WTC11 (cell line): ENCODE results near the gene CCS. TPM values are rescaled to one million over a fixed set of nuclear protein-coding genes. Genes with fewer than 3 reads are reported as not detected.
A peak's percentile ranks its signal among the peaks of the same experiment; 100 is the strongest.

ENCODE experiments used
- CREB1 ChIP-seq: sonication (generic); formaldehyde crosslinking; IDR thresholded peaks from 2 replicates; pipeline ENCODE4 v1.8.0; 2023; ENCODE audit warnings: mild to moderate bottlenecking, missing genetic modification reagents
- EMX1 ChIP-seq: fragments of 250-450 bp; sonication (Bioruptor Pico); IDR thresholded peaks from 2 replicates; pipeline ENCODE4 v1.8.0; 2021; ENCODE audit warnings: mild to moderate bottlenecking
- ETV6 ChIP-seq: sonication (generic); formaldehyde crosslinking; IDR thresholded peaks from 2 replicates; pipeline ENCODE4 v1.8.1; 2022; ENCODE audit warnings: mild to moderate bottlenecking, missing genetic modification reagents
- GABPB1 ChIP-seq: sonication (generic); formaldehyde crosslinking; IDR thresholded peaks from 2 replicates; pipeline ENCODE4 v1.8.1; 2023; ENCODE audit warnings: mild to moderate bottlenecking, missing genetic modification reagents
- GRHL2 ChIP-seq: fragments of 250-450 bp; sonication (Bioruptor Pico); IDR thresholded peaks from 2 replicates; pipeline ENCODE4 v1.8.0; 2022; ENCODE audit warnings: mild to moderate bottlenecking, moderate library complexity; ENCODE audit not compliant: insufficient replicate concordance, severe bottlenecking
- GTF2I ChIP-seq: fragments of 250-450 bp; sonication (Bioruptor Pico); conservative IDR thresholded peaks from 2 replicates; pipeline ENCODE4 v1.4.0; 2021; ENCODE audit warnings: mild to moderate bottlenecking
- IRF2 ChIP-seq: sonication (generic); formaldehyde crosslinking; IDR thresholded peaks from 2 replicates; pipeline ENCODE4 v1.8.0; 2022; ENCODE audit warnings: low read depth, missing genetic modification reagents, borderline replicate concordance
- KAT7 ChIP-seq: sonication (generic); formaldehyde crosslinking; IDR thresholded peaks from 2 replicates; pipeline ENCODE4 v1.8.1; 2023; ENCODE audit warnings: missing genetic modification reagents, mild to moderate bottlenecking, borderline replicate concordance
- MXD4 ChIP-seq: fragments of 250-450 bp; sonication (Bioruptor Pico); IDR thresholded peaks from 2 replicates; pipeline ENCODE4 v1.8.0; 2021; ENCODE audit warnings: mild to moderate bottlenecking, moderate library complexity, borderline replicate concordance
- NR3C1 ChIP-seq: sonication (generic); formaldehyde crosslinking; conservative IDR thresholded peaks from 2 replicates; pipeline ENCODE4 v1.8.1; 2023; ENCODE audit warnings: low read depth, mild to moderate bottlenecking, missing genetic modification reagents
- SMAD3 ChIP-seq: sonication (generic); formaldehyde crosslinking; IDR thresholded peaks from 2 replicates; pipeline ENCODE4 v1.8.0; 2022; ENCODE audit warnings: missing genetic modification reagents, mild to moderate bottlenecking, borderline replicate concordance
- SP1 ChIP-seq: sonication (generic); formaldehyde crosslinking; conservative IDR thresholded peaks from 2 replicates; pipeline ENCODE4 v1.8.1; 2022; ENCODE audit warnings: missing genetic modification reagents
- ZBTB21 ChIP-seq: sonication (generic); formaldehyde crosslinking; IDR thresholded peaks from 2 replicates; pipeline ENCODE4 v1.8.1; 2023; ENCODE audit warnings: mild to moderate bottlenecking, missing genetic modification reagents, borderline replicate concordance
- ZNF138 ChIP-seq: sonication (generic); formaldehyde crosslinking; conservative IDR thresholded peaks from 2 replicates; pipeline ENCODE4 v1.8.1; 2022; ENCODE audit warnings: mild to moderate bottlenecking, moderate library complexity, missing genetic modification reagents
- ZNF232 ChIP-seq: sonication (generic); formaldehyde crosslinking; IDR thresholded peaks from 2 replicates; pipeline ENCODE4 v1.8.0; 2022; ENCODE audit warnings: mild to moderate bottlenecking, missing genetic modification reagents
- ZNF317 ChIP-seq: sonication (generic); formaldehyde crosslinking; IDR thresholded peaks from 2 replicates; pipeline ENCODE4 v1.8.1; 2023; ENCODE audit warnings: low read depth, mild to moderate bottlenecking, moderate library complexity, missing genetic modification reagents, borderline replicate concordance
- ZNF671 ChIP-seq: fragments of 250-450 bp; sonication (Bioruptor Pico); IDR thresholded peaks from 2 replicates; pipeline ENCODE4 v1.8.0; 2021; ENCODE audit warnings: mild to moderate bottlenecking
- total RNA-seq: library from RNA; stranded (reverse); gene quantifications from 3 replicates; pipeline ENCODE4 v1.2.3, GENCODE V29; 2021
- TF ChIP-seq, protein P1 (sequence below): sonication (generic); formaldehyde crosslinking; IDR thresholded peaks from 2 replicates; pipeline ENCODE4 v1.8.0; 2022; ENCODE audit warnings: missing genetic modification reagents
- TF ChIP-seq, protein P2 (sequence below): fragments of 250-450 bp; sonication (Bioruptor Pico); conservative IDR thresholded peaks from 2 replicates; pipeline ENCODE4 v1.9.0; 2021; ENCODE audit warnings: mild to moderate bottlenecking
- TF ChIP-seq, protein P3 (sequence below): sonication (generic); formaldehyde crosslinking; IDR thresholded peaks from 2 replicates; pipeline ENCODE4 v1.8.0; 2022; ENCODE audit warnings: mild to moderate bottlenecking, missing genetic modification reagents
- TF ChIP-seq, protein P4 (sequence below): sonication (generic); formaldehyde crosslinking; IDR thresholded peaks from 2 replicates; pipeline ENCODE4 v1.8.1; 2023; ENCODE audit warnings: mild to moderate bottlenecking, moderate library complexity, missing genetic modification reagents
- TF ChIP-seq, protein P5 (sequence below): sonication (generic); formaldehyde crosslinking; conservative IDR thresholded peaks from 2 replicates; pipeline ENCODE4 v1.8.1; 2022; ENCODE audit warnings: mild to moderate bottlenecking, missing genetic modification reagents
- TF ChIP-seq, protein P6 (sequence below): sonication (generic); formaldehyde crosslinking; IDR thresholded peaks from 2 replicates; pipeline ENCODE4 v1.8.1; 2022; ENCODE audit warnings: mild to moderate bottlenecking, missing genetic modification reagents, moderate library complexity, borderline replicate concordance

CCS gene
- total RNA-seq, 1 experiment from 2014 or later, result 35.9 TPM

DNA sequence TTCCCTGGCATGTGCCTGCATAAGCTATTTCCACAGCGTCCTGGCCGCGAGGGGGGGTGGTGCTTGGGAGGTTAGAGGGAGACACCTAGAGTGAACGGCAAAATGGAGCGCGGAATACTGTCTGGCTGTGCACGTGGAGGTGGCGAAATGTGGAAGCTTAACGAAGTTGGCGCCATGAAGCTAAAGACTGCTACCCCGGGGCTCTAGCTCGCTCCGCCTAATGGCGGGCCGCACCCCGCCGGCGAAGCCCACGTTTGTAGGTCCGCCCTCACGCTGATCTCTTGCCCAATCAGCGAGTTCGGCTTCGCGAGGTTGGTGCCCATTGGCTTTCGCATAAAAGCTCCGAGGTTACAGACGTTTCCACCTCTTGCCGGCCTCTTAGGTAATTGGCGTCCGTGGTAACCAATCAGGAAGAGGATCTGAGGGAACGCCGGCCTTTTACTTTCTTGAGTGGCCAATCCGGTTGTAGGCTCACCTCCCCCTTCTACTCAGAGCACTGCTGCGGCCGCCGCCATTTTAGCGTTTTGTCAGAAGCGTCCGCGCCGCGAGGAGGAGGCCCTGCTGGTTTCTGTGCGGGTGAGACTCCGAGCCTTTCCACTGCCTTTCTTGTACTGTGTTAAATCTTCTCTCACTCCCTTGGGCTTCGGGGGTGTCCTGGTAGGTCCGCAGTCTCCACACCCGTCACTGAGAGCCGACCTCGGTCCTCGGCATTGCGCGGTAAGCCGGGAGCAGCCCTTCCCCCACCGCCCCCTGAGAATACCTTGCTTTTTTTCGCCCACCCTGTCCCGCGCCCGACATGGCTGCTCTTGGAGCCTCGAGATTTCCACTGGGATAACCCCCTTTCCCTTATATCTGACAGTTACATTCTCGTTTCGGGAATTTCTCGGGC, 45.4 kb downstream of the CCS start, which contains the start of gene RBM4 (continued):
- TF ChIP-seq, protein P1, sequence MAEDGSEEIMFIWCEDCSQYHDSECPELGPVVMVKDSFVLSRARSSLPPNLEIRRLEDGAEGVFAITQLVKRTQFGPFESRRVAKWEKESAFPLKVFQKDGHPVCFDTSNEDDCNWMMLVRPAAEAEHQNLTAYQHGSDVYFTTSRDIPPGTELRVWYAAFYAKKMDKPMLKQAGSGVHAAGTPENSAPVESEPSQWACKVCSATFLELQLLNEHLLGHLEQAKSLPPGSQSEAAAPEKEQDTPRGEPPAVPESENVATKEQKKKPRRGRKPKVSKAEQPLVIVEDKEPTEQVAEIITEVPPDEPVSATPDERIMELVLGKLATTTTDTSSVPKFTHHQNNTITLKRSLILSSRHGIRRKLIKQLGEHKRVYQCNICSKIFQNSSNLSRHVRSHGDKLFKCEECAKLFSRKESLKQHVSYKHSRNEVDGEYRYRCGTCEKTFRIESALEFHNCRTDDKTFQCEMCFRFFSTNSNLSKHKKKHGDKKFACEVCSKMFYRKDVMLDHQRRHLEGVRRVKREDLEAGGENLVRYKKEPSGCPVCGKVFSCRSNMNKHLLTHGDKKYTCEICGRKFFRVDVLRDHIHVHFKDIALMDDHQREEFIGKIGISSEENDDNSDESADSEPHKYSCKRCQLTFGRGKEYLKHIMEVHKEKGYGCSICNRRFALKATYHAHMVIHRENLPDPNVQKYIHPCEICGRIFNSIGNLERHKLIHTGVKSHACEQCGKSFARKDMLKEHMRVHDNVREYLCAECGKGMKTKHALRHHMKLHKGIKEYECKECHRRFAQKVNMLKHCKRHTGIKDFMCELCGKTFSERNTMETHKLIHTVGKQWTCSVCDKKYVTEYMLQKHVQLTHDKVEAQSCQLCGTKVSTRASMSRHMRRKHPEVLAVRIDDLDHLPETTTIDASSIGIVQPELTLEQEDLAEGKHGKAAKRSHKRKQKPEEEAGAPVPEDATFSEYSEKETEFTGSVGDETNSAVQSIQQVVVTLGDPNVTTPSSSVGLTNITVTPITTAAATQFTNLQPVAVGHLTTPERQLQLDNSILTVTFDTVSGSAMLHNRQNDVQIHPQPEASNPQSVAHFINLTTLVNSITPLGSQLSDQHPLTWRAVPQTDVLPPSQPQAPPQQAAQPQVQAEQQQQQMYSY, result no peak
- TF ChIP-seq CREB1 (no peak), ZNF232 (CRISPR knock-in tag) (0 out of 2 replicates have a peak, but pooled peaks have one; percentile 5), SP1 (CRISPR knock-in tag) (peak; percentile 76), ETV6 (CRISPR knock-in tag) (peak; percentile 18; the same call in 1 of the 2 replicates), NR3C1 (CRISPR knock-in tag) (no peak), SMAD3 (CRISPR knock-in tag) (peak; percentile 53; the same call in 1 of the 2 replicates), ZNF671 (CRISPR knock-in tag) (0 out of 2 replicates have a peak, but pooled peaks have one; percentile 64), GABPB1 (CRISPR knock-in tag) (no peak), GRHL2 (no peak), ZBTB21 (CRISPR knock-in tag) (no peak), EMX1 (CRISPR knock-in tag) (peak; percentile 79), ZNF138 (no peak), IRF2 (CRISPR knock-in tag) (no peak), MXD4 (no peak), GTF2I (CRISPR knock-in tag) (no peak), ZNF317 (CRISPR knock-in tag) (no peak), KAT7 (CRISPR knock-in tag) (no peak)
- TF ChIP-seq, protein P2, sequence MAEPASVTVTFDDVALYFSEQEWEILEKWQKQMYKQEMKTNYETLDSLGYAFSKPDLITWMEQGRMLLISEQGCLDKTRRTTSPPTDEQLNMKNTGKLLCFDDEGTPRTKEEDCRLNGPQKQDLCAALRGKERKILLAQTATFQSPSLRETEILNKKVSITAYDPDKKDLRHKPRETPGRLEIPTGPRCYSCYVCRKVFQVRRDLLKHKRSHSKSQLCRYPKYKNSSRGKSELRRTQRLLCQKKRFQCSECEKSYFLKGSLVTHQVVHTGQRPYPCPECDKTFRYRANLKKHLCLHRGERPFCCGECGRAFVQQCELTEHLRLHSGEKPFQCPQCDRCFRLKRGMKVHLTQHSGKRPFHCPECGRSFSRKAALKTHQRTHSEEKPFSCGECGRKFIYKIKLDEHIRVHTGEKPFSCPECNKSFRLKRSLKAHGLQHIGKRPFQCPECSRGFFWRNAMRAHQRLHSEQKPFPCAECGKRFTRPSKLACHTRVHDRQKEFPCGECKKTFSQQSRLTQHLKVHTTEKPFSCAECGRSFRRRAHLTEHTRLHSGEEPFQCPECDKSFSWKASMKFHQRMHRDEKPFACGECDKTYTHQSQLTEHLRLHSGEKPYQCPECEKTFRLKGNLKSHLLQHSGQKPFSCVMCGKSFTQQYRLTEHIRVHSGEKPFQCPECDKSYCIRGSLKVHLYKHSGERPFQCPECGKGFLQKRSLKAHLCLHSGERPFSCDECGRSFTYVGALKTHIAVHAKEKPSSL (CRISPR knock-in tag), result no peak
- TF ChIP-seq, protein P3, sequence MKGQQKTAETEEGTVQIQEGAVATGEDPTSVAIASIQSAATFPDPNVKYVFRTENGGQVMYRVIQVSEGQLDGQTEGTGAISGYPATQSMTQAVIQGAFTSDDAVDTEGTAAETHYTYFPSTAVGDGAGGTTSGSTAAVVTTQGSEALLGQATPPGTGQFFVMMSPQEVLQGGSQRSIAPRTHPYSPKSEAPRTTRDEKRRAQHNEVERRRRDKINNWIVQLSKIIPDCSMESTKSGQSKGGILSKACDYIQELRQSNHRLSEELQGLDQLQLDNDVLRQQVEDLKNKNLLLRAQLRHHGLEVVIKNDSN, result 0 out of 2 replicates have a peak, but pooled peaks have one; percentile 46
- TF ChIP-seq, protein P4, sequence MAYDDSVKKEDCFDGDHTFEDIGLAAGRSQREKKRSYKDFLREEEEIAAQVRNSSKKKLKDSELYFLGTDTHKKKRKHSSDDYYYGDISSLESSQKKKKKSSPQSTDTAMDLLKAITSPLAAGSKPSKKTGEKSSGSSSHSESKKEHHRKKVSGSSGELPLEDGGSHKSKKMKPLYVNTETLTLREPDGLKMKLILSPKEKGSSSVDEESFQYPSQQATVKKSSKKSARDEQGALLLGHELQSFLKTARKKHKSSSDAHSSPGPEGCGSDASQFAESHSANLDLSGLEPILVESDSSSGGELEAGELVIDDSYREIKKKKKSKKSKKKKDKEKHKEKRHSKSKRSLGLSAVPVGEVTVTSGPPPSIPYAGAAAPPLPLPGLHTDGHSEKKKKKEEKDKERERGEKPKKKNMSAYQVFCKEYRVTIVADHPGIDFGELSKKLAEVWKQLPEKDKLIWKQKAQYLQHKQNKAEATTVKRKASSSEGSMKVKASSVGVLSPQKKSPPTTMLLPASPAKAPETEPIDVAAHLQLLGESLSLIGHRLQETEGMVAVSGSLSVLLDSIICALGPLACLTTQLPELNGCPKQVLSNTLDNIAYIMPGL (CRISPR knock-in tag), result no peak
- TF ChIP-seq, protein P5, sequence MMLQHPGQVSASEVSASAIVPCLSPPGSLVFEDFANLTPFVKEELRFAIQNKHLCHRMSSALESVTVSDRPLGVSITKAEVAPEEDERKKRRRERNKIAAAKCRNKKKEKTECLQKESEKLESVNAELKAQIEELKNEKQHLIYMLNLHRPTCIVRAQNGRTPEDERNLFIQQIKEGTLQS (CRISPR knock-in tag), result no peak
- TF ChIP-seq, protein P6, sequence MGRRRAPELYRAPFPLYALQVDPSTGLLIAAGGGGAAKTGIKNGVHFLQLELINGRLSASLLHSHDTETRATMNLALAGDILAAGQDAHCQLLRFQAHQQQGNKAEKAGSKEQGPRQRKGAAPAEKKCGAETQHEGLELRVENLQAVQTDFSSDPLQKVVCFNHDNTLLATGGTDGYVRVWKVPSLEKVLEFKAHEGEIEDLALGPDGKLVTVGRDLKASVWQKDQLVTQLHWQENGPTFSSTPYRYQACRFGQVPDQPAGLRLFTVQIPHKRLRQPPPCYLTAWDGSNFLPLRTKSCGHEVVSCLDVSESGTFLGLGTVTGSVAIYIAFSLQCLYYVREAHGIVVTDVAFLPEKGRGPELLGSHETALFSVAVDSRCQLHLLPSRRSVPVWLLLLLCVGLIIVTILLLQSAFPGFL (CRISPR knock-in tag), result no peak
